ENCODE measurements around the gene NEK6. TPM values are rescaled to one million over a fixed set of nuclear protein-coding genes. Genes with fewer than 3 reads are reported as not detected.

NEK6 gene
- total and polyA plus RNA-seq, 11 donors = 1.8 to 42.4 (median 6.4) TPM

DNA sequence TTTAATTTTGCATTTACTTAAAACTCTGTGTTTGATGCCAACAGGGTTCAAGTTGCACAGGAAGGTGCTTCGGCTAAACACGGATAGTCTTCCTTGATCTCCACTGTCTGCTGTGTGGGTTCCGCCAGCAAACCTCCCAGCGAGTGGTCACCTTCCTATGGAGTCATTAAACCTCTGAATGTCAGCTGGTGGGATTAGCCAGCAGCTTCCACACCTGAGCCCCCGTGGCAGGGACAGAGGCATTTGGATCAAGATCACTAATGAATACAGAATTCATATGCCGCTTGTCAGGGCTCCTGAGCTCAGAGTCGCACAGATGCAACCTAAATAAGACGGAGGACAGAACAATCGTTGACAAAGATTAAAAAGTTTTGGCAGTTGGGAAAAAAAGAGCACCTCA, 118.0 kb downstream of the NEK6 start:
- intact Hi-C loops (cut with DNase I) = no loop called here
- WGBS, 4 donors = 91 to 93% (median 92%) methylated on average over 9 of the region's 9 CpGs
- DNase-seq (no peak), ATAC-seq (no peak)
- H3K36me3 ChIP-seq = peaks cover 0 to 25% (median 9%) of the 10 kb centered on the region in 9 donors
- H3K9me3 ChIP-seq = peaks cover 0 to 7% (median 0%) of the 10 kb centered on the region in 12 donors
- H3K4me3 ChIP-seq = no peak overlapping the region
- no peaks in the 10 kb centered on the region for H3K27me3 ChIP-seq
- H3K27ac ChIP-seq = no peak overlapping the region
- TF ChIP-seq, protein P1, sequence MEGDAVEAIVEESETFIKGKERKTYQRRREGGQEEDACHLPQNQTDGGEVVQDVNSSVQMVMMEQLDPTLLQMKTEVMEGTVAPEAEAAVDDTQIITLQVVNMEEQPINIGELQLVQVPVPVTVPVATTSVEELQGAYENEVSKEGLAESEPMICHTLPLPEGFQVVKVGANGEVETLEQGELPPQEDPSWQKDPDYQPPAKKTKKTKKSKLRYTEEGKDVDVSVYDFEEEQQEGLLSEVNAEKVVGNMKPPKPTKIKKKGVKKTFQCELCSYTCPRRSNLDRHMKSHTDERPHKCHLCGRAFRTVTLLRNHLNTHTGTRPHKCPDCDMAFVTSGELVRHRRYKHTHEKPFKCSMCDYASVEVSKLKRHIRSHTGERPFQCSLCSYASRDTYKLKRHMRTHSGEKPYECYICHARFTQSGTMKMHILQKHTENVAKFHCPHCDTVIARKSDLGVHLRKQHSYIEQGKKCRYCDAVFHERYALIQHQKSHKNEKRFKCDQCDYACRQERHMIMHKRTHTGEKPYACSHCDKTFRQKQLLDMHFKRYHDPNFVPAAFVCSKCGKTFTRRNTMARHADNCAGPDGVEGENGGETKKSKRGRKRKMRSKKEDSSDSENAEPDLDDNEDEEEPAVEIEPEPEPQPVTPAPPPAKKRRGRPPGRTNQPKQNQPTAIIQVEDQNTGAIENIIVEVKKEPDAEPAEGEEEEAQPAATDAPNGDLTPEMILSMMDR (IDR thresholded peaks at IDR 0.05) = no peak
- no peak for TF ChIP-seq POLR2A (IDR thresholded peaks at IDR 0.05)
- H3K4me1 ChIP-seq = peaks cover 0 to 49% (median 33%) of the 10 kb centered on the region in 12 donors

DNA sequence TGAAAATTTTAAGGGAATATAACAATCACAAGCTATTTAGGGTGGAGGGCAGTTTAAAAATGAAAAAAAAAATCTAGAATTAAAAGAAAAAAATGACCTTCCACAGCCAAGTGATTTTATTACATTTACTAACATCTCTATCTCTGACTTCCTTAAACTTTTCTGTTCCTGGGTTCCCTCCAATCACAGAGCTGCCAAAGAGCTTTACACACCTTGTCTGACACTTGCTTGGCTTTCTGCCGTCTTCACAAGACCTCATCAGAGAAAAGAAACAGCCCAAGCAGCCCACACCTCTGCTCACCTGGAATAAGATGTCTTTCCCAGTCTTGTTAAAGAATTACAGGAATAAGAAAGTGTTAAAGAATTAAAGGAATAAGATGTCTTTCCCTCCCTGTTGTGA, 118.6 kb downstream of the NEK6 start:
- ATAC-seq (no peak), DNase-seq (no peak)
- H3K4me1 ChIP-seq = peaks cover 0 to 47% (median 31%) of the 10 kb centered on the region in 12 donors
- intact Hi-C loops (cut with DNase I) = no loop called here
- no peak overlapping the region for H3K27ac ChIP-seq
- H3K4me3 ChIP-seq = no peak overlapping the region
- peaks cover 0 to 30% (median 11%) of the 10 kb centered on the region in 9 donors for H3K36me3 ChIP-seq
- no peaks in the 10 kb centered on the region for H3K27me3 ChIP-seq
- no peak for TF ChIP-seq POLR2A (IDR thresholded peaks at IDR 0.05)
- TF ChIP-seq, protein P1 (IDR thresholded peaks at IDR 0.05) = no peak
- 44 to 63% (median 51%) methylated on average over 1 of the region's 1 CpG for WGBS, 4 donors
- peaks cover 0 to 7% (median 0%) of the 10 kb centered on the region in 12 donors for H3K9me3 ChIP-seq

DNA sequence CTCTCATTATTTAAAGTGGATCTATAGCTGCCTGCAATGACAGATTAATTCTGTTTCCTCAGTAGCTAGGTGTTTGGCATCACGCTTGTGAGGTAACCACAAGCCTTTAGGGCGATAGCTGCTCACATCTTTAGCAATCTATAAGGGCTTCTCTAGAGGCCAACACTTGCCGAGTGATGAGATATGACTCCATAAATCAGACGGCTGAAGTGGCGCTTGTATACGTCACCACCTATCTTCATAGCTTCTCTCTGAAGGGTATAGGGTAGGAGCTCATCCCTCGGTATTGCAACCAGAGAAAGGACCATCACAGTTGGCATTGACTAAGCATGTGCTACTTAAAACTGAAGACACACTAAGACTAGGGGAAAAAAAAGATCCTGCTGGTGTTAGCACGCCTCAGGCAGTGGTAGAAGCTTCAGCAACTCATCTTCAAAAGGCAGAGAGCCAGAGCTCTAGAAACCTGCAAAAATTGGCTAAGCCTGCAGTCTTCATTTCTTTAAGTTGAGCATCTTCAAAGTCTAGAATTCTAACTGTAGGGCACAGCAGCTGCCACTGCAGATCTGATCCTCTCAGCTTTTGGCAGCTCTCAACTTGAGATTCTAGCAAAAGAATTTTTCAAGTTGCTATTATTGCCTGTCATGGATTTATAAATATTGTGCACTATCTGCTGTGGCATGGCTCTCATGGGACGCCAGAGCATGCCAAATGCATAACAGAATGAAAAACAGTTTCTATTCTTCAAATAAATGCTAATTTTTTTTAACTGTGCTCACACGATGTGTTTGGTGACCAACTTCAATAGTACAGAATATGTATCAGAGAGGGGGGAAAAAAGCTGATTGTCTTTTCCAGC, 120.0 kb downstream of the NEK6 start:
- TF ChIP-seq, protein P1 (IDR thresholded peaks at IDR 0.05) = no peak
- TF ChIP-seq POLR2A (IDR thresholded peaks at IDR 0.05) = no peak
- Histone ChIP-seq H3K36me3 (peaks cover 0 to 43% (median 16%) of the 10 kb centered on the region in 9 donors), H3K27me3 (no peaks in the 10 kb centered on the region), H3K4me1 (peaks cover 0 to 35% (median 22%) of the 10 kb centered on the region in 12 donors), H3K9me3 (peaks cover 0 to 7% (median 0%) of the 10 kb centered on the region in 12 donors), H3K27ac (peak overlapping the region in 5 of 12 donors; percentile 27 to 66 (median 41)), H3K4me3 (no peak overlapping the region)
- no peak for DNase-seq
- intact Hi-C loops (cut with DNase I) = no loop called here
- ATAC-seq = peak; percentile 26 to 70 (median 59)
- 51 to 61% (median 55%) methylated on average over 10 of the region's 10 CpGs for WGBS, 4 donors

DNA sequence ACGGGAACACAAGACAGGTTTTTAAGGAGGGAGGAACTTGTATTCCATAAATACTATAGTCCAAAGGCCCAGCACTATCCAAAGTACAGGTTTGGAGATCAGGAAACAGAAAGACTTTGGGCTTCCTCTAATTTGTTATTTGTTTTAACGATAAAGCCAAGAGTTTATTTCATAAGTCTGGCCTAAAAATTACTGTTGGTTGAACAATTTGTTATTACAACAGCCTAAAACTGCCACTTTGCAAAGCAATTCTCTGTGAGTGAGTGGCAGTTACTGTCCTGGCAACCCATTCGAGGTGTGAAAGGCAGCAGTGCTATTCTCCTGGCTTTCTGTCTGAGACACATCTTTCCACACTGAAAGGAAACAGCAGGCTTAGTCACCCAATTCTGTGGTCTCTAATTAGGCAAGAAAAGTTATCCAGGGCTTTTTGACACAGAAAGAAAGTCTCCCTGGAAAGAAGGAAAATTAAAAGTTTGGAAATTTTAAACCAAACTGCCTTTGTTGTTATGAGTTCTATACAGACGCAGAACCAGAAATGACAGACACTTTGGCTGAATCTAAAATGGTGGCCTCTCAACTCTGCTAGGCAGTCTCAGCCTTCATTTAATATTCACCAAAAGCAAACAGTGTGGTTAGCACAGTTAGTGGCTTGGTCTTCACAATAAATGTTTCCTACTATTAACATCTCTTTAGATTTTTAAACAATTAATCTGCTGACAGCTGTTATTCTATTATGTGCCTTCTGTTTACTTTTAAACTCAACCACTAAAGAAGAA, 123.6 kb downstream of the NEK6 start:
- Histone ChIP-seq H3K4me3 (no peak overlapping the region), H3K36me3 (peaks cover 0 to 51% (median 26%) of the 10 kb centered on the region in 9 donors), H3K27me3 (no peaks in the 10 kb centered on the region), H3K9me3 (no peaks in the 10 kb centered on the region), H3K27ac (peak overlapping the region in 1 of 12 donors; percentile 9), H3K4me1 (peaks cover 0 to 45% (median 28%) of the 10 kb centered on the region in 12 donors)
- WGBS, 4 donors = 73 to 81% (median 74%) methylated on average over 4 of the region's 4 CpGs
- TF ChIP-seq POLR2A (IDR thresholded peaks at IDR 0.05) = no peak
- TF ChIP-seq, protein P1 (IDR thresholded peaks at IDR 0.05) = no peak
- intact Hi-C loops (cut with DNase I) = loop anchor here in 1 of 10 donors (10.0 kb wide), 1 partner anchor 257 kb away; no protein-coding TSS in a partner anchor
- DNase-seq (no peak), ATAC-seq (no peak)
